Stimulated activated CD4-positive, alpha-beta T cell treated with anti-CD3 and anti-CD28 coated beads, Interleukin-12 subunit alpha, Interleukin-12 subunit beta, amount 100 ng/mL, for 48 hours (primary cell): Measurements from ENCODE around the gene SLC35E1.

Experiments used
- DNase-seq, 3 donors: peaks; one replicate each; pipeline ENCODE4 v3.0.0-alpha.2; 2020; ENCODE audit warnings: low read depth in 2 of 3, low spot score in 1 of 3

The SLC35E1 gene

GRCh38 chr19:16504271-16504670 is 67.9 kb downstream of the SLC35E1 start:
- DNase-seq = no peak
